ENCODE data around the gene HOXC9.

- TF ChIP-seq CTCF (IDR thresholded peaks at IDR 0.05): no peak
- TF ChIP-seq POLR2A (IDR thresholded peaks at IDR 0.05): no peak
- TF ChIP-seq POLR2AphosphoS5 (IDR thresholded peaks at IDR 0.05): no peak
Measured at GRCh38 chr12:53993162-53994008, 6.6 kb upstream of the HOXC9 start.

Measured in breast epithelium (tissue), 3 donors.